Type B pancreatic cell (in vitro differentiated cells): Measurements from ENCODE around the gene ANKRD12. TPM values are rescaled to one million over a fixed set of nuclear protein-coding genes. Genes with fewer than 3 reads are reported as not detected.

Source experiments
- DNase-seq: peaks from one replicate; pipeline ENCODE4 v3.0.0; 2021; ENCODE audit warnings: mixed read lengths; ENCODE audit not compliant: unreplicated experiment; ENCODE audit errors: extremely low spot score
- H3K27ac Mint-ChIP-seq: 2 replicates; pipeline ENCODE4 v1.8.0; 2021; ENCODE audit warnings: mild to moderate bottlenecking, mixed read lengths
- H3K27me3 Mint-ChIP-seq: 2 replicates; pipeline ENCODE4 v1.8.0; 2021; ENCODE audit warnings: mixed read lengths
- H3K36me3 Mint-ChIP-seq: 2 replicates; pipeline ENCODE4 v1.8.0; 2021; ENCODE audit warnings: mixed read lengths
- H3K4me1 Mint-ChIP-seq: one replicate; pipeline ENCODE4 v1.8.0; 2021; ENCODE audit warnings: mixed read lengths; ENCODE audit not compliant: unreplicated experiment
- H3K4me3 Mint-ChIP-seq: 2 replicates; pipeline ENCODE4 v1.8.0; 2021; ENCODE audit warnings: mild to moderate bottlenecking, mixed read lengths
- H3K9me3 Mint-ChIP-seq: 2 replicates; pipeline ENCODE4 v1.8.0; 2021; ENCODE audit warnings: mixed read lengths
- CTCF ChIP-seq: fragments of 200-600 bp; sonication (generic); conservative IDR thresholded peaks from 2 replicates; pipeline ENCODE4 v1.5.0; 2021; ENCODE audit warnings: antibody characterized with exemption, mild to moderate bottlenecking
- total RNA-seq: library from RNA; stranded (reverse); gene quantifications from 2 replicates; pipeline ENCODE4 v1.2.1, GENCODE V29; 2021; ENCODE audit warnings: low replicate concordance

The ANKRD12 gene
- total RNA-seq, 1 donor from 2014 or later = 38.8 TPM

GRCh38 chr18:9297007-9297393 lies 160.4 kb downstream of the ANKRD12 start:
- Mint-ChIP-seq H3K9me3 (peaks cover 5% of the 10 kb centered on the region), H3K4me3 (no peak overlapping the region), H3K27me3 (no peaks in the 10 kb centered on the region), H3K4me1 (no peaks in the 10 kb centered on the region), H3K27ac (no peak overlapping the region), H3K36me3 (peaks cover 5% of the 10 kb centered on the region)
- no peak for DNase-seq
- TF ChIP-seq CTCF = no peak

- H3K36me3 Mint-ChIP-seq = no peaks in the 10 kb centered on the region
- no peak overlapping the region for H3K27ac Mint-ChIP-seq
- H3K4me1 Mint-ChIP-seq = no peaks in the 10 kb centered on the region
- peaks cover 5% of the 10 kb centered on the region for H3K9me3 Mint-ChIP-seq
- H3K4me3 Mint-ChIP-seq = no peak overlapping the region
- TF ChIP-seq CTCF = no peak
- H3K27me3 Mint-ChIP-seq = no peaks in the 10 kb centered on the region
- no peak for DNase-seq
Observed at GRCh38 chr18:9304388-9305070, 167.9 kb downstream of the ANKRD12 start.

GRCh38 chr18:9319333-9319732 lies 182.8 kb downstream of the ANKRD12 start:
- no peaks in the 10 kb centered on the region for H3K27me3 Mint-ChIP-seq
- no peaks in the 10 kb centered on the region for H3K4me1 Mint-ChIP-seq
- DNase-seq = no peak
- peak overlapping the region; percentile 82 for H3K27ac Mint-ChIP-seq
- TF ChIP-seq CTCF = no peak
- H3K4me3 Mint-ChIP-seq = peak overlapping the region; percentile 12
- H3K36me3 Mint-ChIP-seq = peaks cover 10% of the 10 kb centered on the region
- peaks cover 10% of the 10 kb centered on the region for H3K9me3 Mint-ChIP-seq

GRCh38 chr18:9321017-9321452 lies 184.5 kb downstream of the ANKRD12 start:
- Mint-ChIP-seq H3K4me3 (no peak overlapping the region), H3K4me1 (no peaks in the 10 kb centered on the region), H3K27ac (no peak overlapping the region), H3K36me3 (peaks cover 10% of the 10 kb centered on the region), H3K27me3 (no peaks in the 10 kb centered on the region), H3K9me3 (peaks cover 10% of the 10 kb centered on the region)
- no peak for TF ChIP-seq CTCF
- DNase-seq = no peak

GRCh38 chr18:9321736-9322135 lies 185.2 kb downstream of the ANKRD12 start:
- Mint-ChIP-seq H3K4me1 (no peaks in the 10 kb centered on the region), H3K36me3 (peaks cover 10% of the 10 kb centered on the region), H3K4me3 (no peak overlapping the region), H3K9me3 (peaks cover 10% of the 10 kb centered on the region), H3K27me3 (peaks cover 2% of the 10 kb centered on the region), H3K27ac (no peak overlapping the region)
- DNase-seq = no peak
- no peak for TF ChIP-seq CTCF
